HG02642 (cell line): ENCODE data around the gene KNDC1.
"Not testable (repeated sequence)": the region's sequence is repeated elsewhere in the genome, so short reads cannot be mapped to it uniquely, and the experiment has no call there.

Experiments
- ATAC-seq: cut with Tn5 transposase; IDR thresholded peaks from one replicate; pipeline ENCODE4 v1.9.1; 2021; ENCODE audit warnings: mild to moderate bottlenecking; ENCODE audit not compliant: unreplicated experiment, poor library complexity

KNDC1 gene

DNA sequence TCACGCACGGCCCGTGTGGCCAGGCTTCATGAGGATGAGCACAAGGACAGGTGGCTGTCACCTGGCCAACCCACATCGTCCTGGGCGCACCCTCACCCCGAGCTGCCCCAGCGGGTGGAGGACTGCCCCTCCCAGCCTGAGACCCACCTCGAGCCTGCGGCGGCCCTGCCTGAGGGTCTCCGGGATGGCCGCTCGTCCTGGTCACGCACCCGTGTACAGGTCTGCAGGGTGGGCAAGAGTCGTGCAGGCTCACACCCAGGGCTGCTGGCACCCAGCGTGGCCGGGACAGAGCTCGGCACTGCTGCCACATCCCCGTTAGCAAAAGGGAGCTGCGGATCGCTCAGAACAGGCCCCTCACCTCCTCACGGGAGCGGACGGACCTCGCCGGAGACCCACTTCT is 55.6 kb downstream of the KNDC1 start:
- no peak for ATAC-seq

DNA sequence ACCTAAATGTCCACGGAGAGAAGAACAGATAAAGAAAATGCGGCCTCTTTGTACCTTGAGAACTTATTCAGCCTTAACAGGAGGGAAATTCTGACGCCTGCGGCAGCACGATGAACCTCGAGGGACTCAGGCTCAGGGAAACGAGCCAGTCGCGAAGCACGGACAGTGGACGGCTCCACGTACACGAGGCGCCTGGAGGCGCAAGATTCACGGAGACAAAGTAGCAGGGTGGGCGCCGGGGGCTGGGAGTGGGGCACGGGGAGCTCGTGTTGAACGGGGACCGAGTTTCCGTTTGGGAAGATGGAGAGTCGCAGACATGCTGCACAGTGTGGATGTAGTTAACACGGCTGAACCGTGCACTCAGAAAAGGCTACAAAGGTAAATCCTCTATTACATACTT is 56.8 kb downstream of the KNDC1 start:
- ATAC-seq: no peak

DNA sequence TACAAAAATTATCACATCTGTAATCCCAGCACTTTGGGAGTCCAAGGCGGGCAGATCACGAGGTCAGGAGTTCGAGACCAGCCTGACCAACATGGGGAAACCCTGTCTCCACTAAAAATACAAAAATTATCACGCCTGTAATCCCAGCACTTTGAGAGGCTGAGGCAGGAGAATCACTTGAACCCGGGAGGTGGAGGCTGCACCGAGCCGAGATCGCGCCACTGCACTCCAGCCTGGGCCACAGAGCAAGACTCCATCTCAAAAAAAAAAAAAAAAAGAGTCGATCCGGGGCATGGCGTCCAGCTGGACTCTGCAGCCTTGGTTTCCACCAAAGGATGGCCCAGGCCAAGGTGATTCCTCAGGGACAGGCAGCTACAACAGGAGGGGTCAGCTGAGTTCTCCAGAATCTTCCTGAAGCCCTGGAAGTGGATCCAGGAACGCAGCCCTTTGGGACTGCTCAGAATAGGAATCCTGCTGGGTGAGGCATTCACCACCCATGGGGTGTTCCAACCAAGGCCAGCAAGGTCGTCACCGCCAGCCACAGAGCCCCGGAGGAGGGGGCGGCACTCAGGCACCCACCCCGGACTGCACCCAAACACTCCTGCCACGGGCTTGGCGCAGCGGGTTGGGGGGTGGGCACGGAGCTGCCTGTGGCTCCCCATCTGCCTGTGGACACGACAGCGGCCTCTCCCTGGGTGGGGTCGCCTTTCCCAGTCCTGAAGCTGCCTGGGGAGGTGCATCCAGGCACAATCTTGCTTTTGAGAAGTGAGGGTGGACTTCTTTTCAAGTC is 58.0 kb downstream of the KNDC1 start:
- no peak for ATAC-seq

DNA sequence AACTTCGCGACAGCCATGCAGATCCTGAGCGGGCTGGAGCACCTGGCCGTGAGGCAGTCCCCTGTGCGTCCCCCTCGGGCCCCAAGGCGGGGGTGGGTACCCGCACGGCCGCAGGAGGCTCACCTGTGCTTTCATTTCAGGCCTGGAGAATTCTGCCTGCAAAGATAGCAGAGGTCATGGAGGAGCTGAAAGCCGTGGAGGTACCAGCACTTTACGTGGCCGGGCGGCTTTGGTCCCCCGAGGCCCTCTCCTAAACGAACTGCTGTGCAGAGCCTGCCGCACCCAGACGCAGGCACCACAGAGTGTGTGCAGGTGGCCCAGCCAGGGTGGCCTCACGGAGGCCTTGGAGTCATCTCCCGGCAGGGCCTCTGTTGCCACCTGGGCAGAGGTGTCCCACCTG is 58.9 kb downstream of the KNDC1 start:
- ATAC-seq: no peak

DNA sequence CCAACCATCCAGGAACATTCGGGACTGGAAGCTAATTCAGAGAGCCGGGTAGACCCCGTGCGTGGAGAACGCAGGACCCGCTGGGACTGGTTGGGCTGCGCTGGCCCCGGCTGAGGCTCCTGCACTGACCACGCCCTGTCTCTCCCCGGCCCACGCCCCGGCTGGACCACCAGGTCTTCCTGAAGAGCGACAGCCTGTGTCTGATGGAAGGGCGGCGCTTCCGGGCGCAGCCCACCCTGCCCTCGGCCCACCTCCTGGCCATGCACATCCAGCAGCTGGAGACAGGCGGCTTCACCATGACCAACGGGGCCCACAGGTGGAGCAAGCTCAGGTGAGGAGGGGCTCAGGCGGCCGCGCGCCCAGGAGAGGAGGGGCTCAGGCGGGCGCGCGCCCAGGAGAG is 59.8 kb downstream of the KNDC1 start:
- no peak for ATAC-seq

DNA sequence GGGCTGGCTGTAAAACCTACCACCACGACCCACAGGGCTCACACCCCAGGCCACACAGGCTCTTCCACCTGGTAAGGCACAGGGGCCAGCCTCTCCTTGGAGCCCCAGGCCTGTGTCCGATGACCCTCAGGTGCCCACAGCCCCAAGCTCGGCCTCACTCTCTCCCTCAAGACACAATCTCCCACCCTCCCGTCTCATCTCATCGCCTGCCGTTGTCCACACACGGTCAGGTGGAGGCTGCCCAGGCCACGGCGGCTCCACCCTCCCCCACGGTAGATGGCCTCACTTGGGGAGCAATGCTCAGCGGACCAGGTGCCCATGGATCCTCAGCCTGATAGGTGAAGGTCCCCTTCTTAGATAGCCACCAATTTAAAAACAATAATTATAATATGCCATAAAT is 61.3 kb downstream of the KNDC1 start:
- no peak for ATAC-seq

DNA sequence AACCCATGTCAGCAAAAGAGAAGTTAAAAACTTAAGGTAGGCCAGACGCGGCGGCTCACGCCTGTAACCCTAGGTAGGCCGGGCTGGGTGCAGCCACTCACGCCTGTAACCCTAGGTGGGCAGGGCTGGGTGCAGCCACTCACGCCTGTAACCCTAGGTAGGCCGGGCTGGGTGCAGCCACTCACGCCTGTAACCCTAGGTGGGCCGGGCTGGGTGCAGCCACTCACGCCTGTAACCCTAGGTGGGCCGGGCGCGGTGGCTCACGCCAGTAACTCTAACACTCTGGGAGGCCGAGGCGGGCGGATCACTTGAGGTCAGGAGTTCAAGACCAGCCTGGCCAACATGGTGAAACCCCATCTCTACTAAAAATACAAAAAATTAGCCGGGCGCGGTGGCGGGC is 61.7 kb downstream of the KNDC1 start:
- ATAC-seq: not testable (repeated sequence)

DNA sequence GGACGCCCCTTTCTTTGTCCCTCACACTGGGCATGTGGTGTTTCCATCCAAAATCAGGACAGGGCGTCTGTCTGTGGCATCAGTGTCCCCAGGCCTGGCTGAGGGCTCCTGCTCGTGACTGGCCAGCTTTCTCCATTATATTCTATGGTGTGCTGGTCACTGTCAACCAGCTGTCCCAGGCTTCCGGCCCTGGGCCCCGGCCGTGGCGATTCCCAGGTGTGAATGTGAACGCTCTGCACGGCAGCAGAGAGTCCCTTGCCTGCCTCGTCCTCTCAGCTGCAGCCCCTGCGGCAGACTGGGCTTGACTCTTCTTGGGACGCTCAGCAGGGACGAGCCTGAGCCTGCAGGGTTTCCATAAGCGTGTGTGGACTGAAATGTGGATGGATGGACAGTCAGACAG is 64.1 kb downstream of the KNDC1 start:
- ATAC-seq: no peak

DNA sequence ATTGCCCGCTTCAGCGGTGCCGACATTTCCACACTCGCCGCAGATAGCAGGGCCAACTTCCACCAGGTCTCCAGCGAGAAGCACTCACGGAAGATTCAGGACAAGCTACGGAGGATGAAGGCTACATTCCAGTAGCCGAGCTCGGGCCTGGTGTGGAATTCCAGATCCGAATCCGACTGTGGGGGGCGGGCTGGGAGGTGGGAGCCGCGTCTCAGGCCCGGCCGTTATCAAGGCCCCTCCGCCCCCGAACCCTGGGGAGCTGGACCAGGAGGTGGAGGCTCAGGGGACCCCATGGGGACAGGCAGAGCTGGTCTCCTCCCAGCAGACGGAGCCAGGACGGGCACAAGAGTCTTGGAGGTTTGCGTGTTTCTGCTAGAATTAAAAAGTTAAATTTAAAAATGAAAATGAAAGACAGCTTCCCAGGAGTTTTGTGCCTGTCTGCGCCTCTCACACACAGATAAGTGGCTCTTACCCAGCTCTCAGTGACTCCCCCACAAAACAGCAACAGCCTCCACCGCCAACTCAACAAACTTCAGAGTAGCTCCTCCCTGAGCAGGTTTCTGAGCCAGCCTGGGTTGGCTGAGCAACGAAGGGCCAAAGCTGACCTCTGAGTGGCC is 64.8 kb downstream of the KNDC1 start:
- no peak for ATAC-seq

DNA sequence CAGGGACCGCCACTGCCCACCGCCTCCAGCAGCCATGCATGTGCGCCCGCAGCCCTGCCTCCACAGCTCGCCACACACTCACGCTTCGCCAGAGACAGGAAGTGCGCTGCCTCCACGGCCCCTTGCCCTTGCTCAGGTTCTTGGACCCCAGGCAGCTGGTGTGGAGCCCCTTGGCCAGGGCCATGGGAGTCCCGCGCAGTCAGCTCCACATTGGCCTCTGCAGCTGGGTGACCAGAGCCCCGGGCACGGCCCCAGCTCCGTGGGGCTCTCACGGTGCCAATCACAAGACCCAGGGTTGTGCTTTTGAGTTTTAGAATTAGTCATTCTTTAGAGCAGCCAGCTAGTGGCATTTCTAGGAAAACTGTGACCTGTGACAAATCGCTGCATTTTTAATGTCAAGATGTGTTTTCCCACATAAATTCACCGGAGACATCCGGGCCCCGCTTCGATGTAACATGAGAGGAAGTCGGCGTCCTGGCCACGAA is 65.7 kb downstream of the KNDC1 start:
- ATAC-seq: no peak

DNA sequence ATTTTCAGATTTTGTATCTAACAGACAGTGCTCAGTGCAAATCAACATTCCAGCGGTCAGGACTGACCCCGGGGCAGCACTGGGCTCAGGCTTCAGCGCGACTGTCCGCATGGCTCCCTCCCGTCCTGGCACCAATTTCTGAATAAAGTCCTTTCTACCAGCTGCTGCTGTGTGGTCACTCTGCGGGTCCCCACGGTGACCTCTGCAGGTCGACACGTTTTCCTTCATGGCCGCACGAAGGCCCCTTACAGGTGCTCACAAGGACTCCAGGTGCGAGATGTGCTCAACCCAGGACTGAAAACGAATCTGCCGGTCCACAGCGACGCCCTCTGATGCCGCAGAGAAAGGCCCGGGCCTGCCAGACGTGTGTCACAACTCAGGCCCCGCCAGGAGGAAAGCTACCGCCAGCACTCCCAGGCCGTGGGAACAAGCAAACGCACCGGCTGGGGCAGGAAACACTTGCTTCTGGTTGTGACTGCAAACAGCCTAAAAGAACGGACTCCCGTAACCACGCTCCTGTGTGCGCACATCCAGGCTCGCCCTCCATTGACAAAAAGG is 66.3 kb downstream of the KNDC1 start:
- ATAC-seq: no peak

DNA sequence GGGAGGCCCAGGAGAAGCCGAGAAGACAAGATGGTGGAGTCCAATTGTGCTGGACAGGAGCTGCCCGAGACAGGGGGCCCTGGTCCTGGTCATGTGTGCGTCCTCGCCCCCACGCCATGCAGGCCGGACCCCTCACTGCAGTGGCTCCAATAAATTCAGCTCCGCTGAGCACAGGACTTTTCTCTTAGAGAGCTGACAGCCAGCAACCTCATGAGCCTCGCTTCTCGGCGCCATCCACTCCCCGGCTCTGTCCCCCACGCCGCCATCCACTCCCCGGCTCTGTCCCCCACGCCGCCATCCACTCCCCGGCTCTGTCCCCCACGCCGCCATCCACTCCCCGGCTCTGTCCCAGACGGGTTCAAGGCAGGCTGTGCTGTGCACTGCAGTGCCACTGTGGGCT is 67.2 kb downstream of the KNDC1 start:
- ATAC-seq: no peak

DNA sequence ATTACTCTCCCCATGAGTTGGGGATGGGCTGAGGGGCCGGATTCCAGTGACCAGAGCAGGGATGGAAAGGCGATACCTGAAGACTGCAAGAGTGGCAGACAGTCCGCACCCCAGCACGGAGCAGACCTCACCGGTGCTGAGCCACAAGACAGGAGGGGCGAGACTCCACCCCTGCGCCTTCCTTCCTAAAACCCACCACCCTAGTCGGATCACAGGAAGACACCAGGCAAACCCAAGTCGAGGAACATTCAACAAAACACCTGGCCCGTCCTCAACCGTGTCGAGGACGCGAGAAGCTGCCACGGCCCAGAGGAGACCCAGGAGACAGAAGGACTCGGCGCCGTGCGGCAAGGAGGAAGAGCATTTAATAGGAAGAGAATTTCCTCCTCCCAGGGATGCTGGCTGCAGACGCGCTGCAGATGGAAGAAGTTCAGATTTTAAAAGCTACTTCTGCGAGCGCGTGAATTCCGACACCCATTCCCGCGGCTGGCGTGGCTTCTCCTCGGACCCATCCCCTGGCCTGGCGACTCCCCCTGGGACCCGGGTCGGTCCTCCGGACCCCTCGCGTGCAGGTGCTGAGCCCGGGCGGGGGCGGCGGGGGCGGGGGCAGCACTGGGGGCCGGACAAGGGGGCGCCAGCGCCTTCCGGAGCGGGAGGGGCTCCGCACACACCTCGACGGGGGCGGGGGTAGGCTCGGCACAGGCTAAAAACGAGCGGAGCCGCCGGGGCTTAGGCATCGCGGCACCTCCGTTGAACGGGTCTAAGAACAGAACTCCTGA is 69.4 kb downstream of the KNDC1 start:
- no peak for ATAC-seq

DNA sequence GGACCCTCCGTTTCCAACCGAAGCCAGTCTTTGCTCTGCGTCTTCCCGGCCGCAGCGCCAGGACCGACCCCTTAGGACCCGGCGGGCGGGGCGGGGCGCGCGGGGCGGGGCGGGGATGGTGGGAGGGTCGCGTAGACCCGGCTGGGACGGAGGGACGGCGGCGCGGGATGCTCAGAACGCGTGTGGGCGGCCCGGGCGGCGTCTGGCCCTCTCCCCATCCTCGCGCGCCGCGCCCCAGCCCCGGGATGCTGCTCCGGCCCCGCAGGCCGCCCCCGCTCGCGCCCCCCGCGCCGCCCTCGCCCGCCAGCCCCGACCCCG is 70.0 kb downstream of the KNDC1 start, which contains the start of gene UTF1:
Gene UTF1 (plus strand): TSS at position 174 of the 318 bp plus-strand sequence. CDS start 72 bp downstream, at position 246.
- ATAC-seq: no peak

DNA sequence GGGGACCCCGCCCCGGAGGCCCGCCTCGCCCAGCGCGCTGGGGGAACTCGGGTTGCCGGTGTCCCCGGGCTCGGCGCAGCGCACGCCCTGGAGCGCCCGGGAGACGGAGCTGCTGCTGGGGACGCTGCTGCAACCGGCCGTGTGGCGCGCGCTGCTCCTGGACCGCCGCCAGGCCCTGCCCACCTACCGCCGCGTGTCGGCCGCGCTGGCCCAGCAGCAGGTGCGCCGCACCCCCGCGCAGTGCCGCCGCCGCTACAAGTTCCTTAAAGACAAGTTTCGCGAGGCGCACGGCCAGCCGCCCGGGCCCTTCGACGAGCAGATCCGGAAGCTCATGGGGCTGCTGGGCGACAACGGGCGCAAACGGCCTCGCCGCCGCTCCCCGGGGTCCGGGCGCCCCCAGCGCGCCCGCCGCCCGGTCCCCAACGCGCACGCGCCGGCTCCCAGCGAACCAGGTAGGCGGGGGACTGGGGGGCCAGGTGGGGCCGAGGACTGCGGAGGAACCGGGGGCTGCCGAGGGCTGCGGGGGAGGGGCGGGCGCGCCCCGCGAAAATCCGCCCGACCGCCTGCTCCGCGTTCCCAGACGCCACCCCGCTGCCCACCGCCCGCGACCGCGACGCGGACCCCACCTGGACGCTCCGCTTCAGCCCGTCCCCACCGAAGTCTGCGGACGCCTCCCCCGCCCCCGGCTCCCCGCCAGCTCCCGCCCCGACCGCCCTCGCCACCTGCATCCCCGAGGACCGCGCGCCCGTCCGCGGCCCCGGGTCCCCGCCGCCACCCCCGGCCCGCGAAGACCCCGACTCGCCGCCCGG is 70.6 kb downstream of the KNDC1 start:
- ATAC-seq: no peak

DNA sequence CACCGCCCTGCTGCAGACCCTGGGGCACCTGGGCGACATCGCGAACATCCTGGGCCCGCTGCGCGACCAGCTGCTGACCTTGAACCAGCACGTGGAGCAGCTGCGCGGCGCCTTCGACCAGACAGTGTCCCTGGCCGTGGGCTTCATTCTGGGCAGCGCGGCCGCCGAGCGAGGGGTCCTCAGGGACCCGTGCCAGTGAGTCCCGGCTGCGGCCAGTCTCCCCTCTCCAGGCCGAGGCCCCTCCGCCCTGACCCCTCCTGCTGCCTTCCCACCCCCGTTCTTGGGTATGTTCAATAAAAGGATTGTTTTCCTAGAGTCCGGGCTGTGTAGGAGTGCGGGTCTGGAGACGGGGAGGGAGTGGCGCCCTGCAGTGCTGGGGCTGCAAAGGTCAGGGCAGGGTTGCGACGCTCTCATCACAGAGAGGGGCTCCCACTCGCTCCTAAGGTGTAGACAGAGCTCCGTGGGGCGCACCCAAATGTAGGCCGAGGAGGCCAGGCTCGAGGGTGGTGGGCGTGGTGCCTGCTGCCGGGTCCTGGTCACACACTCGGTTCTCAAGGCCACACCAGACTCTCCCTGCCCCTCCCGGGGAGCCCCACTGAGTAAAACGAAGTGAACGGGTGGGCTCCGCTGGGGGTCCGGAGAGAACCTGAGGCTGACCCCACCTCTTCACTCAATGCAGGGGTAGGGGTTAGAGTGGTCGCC is 71.4 kb downstream of the KNDC1 start:
- ATAC-seq: no peak

DNA sequence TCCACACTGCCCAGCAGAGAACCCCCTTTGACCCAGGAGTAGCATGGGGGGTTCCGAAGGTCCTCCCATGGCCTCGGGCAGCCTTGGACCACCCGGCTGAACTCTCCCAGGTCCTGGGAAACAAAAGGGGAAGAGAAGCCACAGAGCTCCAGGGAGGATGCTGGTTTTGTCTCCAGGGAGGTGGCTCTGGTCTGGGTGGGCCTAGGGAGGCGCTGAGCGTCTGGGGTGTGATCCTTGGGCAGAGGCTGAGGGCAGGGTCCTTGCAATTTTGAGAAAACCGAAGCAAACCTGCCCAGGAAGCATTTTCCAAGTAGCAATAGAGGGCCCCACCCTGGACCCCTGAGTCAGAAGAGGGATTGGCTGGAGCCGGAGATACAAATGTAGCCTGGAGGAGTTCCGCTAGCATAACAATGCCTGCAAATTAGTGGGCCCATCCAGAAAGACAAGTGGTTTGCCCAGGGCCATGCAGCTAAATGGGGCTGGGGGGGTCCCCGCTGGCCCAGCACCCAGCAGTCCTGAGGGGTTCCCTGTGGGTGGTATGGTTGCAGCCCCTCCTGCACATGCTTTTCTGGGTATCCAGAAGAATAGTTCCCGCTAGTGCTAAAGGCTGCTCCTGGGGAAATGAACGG is 72.0 kb downstream of the KNDC1 start:
- no peak for ATAC-seq

DNA sequence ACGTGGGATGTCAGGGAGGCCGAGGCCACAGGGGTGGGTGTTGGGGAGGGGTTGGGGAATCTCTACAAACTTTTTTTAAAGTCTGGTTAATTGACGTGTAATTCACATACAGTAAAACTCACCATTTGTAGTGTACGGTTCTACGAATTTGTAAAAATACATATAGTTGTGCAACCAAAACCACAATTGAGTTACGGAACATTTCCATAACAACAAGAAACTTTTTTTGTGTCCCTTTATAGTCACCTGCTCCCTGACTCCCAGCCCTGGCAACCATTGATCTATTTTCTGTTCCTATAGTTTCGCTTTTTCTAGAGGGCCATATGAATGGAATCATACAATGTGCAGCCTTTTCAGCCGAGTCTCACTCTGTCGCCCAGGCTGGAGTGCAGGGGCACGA is 74.8 kb downstream of the KNDC1 start:
- ATAC-seq: not testable (repeated sequence)

DNA sequence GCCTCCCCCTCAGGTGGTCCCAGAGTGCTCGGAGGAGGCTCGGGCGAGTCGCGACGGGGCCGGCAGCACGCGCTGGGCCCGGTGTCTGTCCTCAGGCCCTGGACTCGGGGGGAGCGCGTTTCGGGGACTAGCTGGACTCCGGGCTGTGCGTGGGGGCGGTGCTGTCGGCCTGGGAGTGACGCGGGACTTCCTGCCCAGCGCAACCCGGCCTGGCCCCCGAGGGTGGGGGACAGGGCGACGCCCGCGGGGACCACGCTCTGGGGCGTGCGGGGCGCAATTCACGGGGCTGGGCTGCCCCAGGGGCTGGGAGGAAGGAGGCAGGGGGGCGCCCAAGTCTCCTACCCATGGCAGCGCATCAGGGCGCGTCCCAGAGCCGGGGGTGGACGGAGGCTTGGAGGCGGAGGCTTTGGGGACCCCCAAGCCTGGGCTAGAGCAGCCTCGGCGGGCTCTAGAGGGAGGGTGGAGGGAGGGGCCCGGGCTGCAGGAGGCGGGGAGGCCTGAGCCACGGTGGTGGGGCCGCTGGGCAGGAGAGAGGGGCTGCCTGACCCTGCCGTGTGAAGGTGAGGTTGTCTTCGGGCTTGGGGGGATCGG is 75.3 kb downstream of the KNDC1 start:
- no peak for ATAC-seq
